ENCODE measurements around the gene SMYD3. TPM values are rescaled to one million over a fixed set of nuclear protein-coding genes. Genes with fewer than 3 reads are reported as not detected.

SMYD3 gene
- total RNA-seq, 3 donors from 2014 or later (not counting 1 experiment from before 2014, with no cell fraction given), result 43.6 to 48.0 (median 46.1) TPM

DNA sequence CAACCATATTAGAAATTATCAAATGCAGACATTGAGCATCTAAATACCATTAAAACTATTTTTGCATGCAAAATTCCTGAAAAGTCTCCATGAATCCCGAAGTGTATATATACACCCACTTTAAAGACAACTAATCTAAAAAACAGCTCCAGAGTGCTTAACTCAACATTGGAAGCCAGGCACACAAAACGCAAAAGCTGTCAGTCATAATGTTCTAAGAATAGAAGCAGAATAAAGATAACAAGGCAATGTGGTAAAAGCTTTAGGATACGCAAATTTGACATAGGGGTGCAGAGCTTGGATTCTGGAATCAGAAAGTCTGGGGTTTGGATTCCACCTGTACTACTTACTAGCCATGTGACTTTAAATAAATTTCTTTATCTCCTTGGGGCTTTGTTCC lies 62.5 kb downstream of the SMYD3 start:
- no peaks in the 10 kb centered on the region for H3K36me3 Mint-ChIP-seq
- Histone ChIP-seq H3K27ac (ENCODE audit: low read length) (no peak overlapping the region), H3K27me3 (ENCODE audit: control insufficient read depth, insufficient read depth, low read length) (no peaks in the 10 kb centered on the region), H3K9me3 (ENCODE audit: control insufficient read depth, insufficient read depth, low read length) (no peaks in the 10 kb centered on the region), H3K36me3 (ENCODE audit: control insufficient read depth, insufficient read depth, low read length) (no peaks in the 10 kb centered on the region), H3K4me1 (ENCODE audit: control insufficient read depth, insufficient read depth, low read length) (no peaks in the 10 kb centered on the region), H3K4me3 (ENCODE audit: low read length) (no peak overlapping the region)
- H3K9me3 Mint-ChIP-seq, result no peaks in the 10 kb centered on the region
- H3K4me1 Mint-ChIP-seq, result peaks cover 17 to 26% of the 10 kb centered on the region in 2 donors
- TF ChIP-seq CTCF (IDR thresholded peaks at IDR 0.05), result no peak
- no peak for DNase-seq
- H3K27ac Mint-ChIP-seq, result no peak overlapping the region
- intact Hi-C loops (cut with micrococcal nuclease), result no loop called here
- WGBS (ENCODE audit: insufficient coverage), result 90% methylated on average over 3 of the region's 3 CpGs
- ATAC-seq, result no peak
- H3K27me3 Mint-ChIP-seq (ENCODE audit: low read depth in 2 of 2), result no peaks in the 10 kb centered on the region
- H3K4me3 Mint-ChIP-seq, result no peak overlapping the region

- Histone ChIP-seq H3K27me3 (ENCODE audit: control insufficient read depth, insufficient read depth, low read length) (no peaks in the 10 kb centered on the region), H3K9me3 (ENCODE audit: control insufficient read depth, insufficient read depth, low read length) (no peaks in the 10 kb centered on the region), H3K36me3 (ENCODE audit: control insufficient read depth, insufficient read depth, low read length) (no peaks in the 10 kb centered on the region), H3K4me3 (ENCODE audit: low read length) (no peak overlapping the region), H3K27ac (ENCODE audit: low read length) (no peak overlapping the region), H3K4me1 (ENCODE audit: control insufficient read depth, insufficient read depth, low read length) (no peaks in the 10 kb centered on the region)
- Mint-ChIP-seq H3K27ac (no peak overlapping the region), H3K36me3 (no peaks in the 10 kb centered on the region), H3K9me3 (no peaks in the 10 kb centered on the region), H3K27me3 (ENCODE audit: low read depth in 2 of 2) (no peaks in the 10 kb centered on the region), H3K4me1 (peaks cover 8 to 13% of the 10 kb centered on the region in 2 donors), H3K4me3 (no peak overlapping the region)
- ATAC-seq (no peak), DNase-seq (no peak)
- TF ChIP-seq CTCF (IDR thresholded peaks at IDR 0.05), result no peak
- intact Hi-C loops (cut with micrococcal nuclease), result no loop called here
- WGBS (ENCODE audit: insufficient coverage), result no CpG with 5 or more reads among the region's 3 CpGs
Measured at GRCh38 chr1:246437961-246438360, 69.1 kb downstream of the SMYD3 start.

- no peaks in the 10 kb centered on the region for H3K36me3 Mint-ChIP-seq
- no peak for DNase-seq
- Histone ChIP-seq H3K27ac (ENCODE audit: low read length) (no peak overlapping the region), H3K36me3 (ENCODE audit: control insufficient read depth, insufficient read depth, low read length) (no peaks in the 10 kb centered on the region), H3K4me1 (ENCODE audit: control insufficient read depth, insufficient read depth, low read length) (no peaks in the 10 kb centered on the region), H3K4me3 (ENCODE audit: low read length) (no peak overlapping the region), H3K9me3 (ENCODE audit: control insufficient read depth, insufficient read depth, low read length) (no peaks in the 10 kb centered on the region), H3K27me3 (ENCODE audit: control insufficient read depth, insufficient read depth, low read length) (no peaks in the 10 kb centered on the region)
- intact Hi-C loops (cut with micrococcal nuclease), result no loop called here
- no peak for TF ChIP-seq CTCF (IDR thresholded peaks at IDR 0.05)
- no peaks in the 10 kb centered on the region for H3K9me3 Mint-ChIP-seq
- H3K27me3 Mint-ChIP-seq (ENCODE audit: low read depth in 2 of 2), result no peaks in the 10 kb centered on the region
- 89% methylated on average over 6 of the region's 6 CpGs for WGBS (ENCODE audit: insufficient coverage)
- no peak for ATAC-seq
- H3K27ac Mint-ChIP-seq, result no peak overlapping the region
- no peak overlapping the region for H3K4me3 Mint-ChIP-seq
- peaks cover 6 to 8% of the 10 kb centered on the region in 2 donors for H3K4me1 Mint-ChIP-seq
Measured at GRCh38 chr1:246435421-246436041, 71.5 kb downstream of the SMYD3 start.

GRCh38 chr1:246434335-246434734 lies 72.7 kb downstream of the SMYD3 start:
- H3K4me3 Mint-ChIP-seq, result no peak overlapping the region
- H3K36me3 Mint-ChIP-seq, result no peaks in the 10 kb centered on the region
- Histone ChIP-seq H3K27me3 (ENCODE audit: control insufficient read depth, insufficient read depth, low read length) (no peaks in the 10 kb centered on the region), H3K27ac (ENCODE audit: low read length) (no peak overlapping the region), H3K4me3 (ENCODE audit: low read length) (no peak overlapping the region), H3K36me3 (ENCODE audit: control insufficient read depth, insufficient read depth, low read length) (no peaks in the 10 kb centered on the region), H3K4me1 (ENCODE audit: control insufficient read depth, insufficient read depth, low read length) (no peaks in the 10 kb centered on the region), H3K9me3 (ENCODE audit: control insufficient read depth, insufficient read depth, low read length) (no peaks in the 10 kb centered on the region)
- no peak for TF ChIP-seq CTCF (IDR thresholded peaks at IDR 0.05)
- no peak for ATAC-seq
- WGBS (ENCODE audit: insufficient coverage), result 80% methylated on average over 5 of the region's 5 CpGs
- DNase-seq, result no peak
- no peak overlapping the region for H3K27ac Mint-ChIP-seq
- H3K4me1 Mint-ChIP-seq, result peaks cover 6 to 8% of the 10 kb centered on the region in 2 donors
- H3K9me3 Mint-ChIP-seq, result no peaks in the 10 kb centered on the region
- intact Hi-C loops (cut with micrococcal nuclease), result no loop called here
- no peaks in the 10 kb centered on the region for H3K27me3 Mint-ChIP-seq (ENCODE audit: low read depth in 2 of 2)

Data from natural killer cell (primary cell).